Cortex of kidney (tissue), 1 donor: ENCODE data around the gene CEP95.
"Not testable (repeated sequence)": the region's sequence is repeated elsewhere in the genome, so short reads cannot be mapped to it uniquely, and the experiment has no call there.

Experiments
- DNase-seq: peaks from one replicate; lab custom pipeline; 2025; lab: John Stamatoyannopoulos, UW

CEP95 gene, protein sequence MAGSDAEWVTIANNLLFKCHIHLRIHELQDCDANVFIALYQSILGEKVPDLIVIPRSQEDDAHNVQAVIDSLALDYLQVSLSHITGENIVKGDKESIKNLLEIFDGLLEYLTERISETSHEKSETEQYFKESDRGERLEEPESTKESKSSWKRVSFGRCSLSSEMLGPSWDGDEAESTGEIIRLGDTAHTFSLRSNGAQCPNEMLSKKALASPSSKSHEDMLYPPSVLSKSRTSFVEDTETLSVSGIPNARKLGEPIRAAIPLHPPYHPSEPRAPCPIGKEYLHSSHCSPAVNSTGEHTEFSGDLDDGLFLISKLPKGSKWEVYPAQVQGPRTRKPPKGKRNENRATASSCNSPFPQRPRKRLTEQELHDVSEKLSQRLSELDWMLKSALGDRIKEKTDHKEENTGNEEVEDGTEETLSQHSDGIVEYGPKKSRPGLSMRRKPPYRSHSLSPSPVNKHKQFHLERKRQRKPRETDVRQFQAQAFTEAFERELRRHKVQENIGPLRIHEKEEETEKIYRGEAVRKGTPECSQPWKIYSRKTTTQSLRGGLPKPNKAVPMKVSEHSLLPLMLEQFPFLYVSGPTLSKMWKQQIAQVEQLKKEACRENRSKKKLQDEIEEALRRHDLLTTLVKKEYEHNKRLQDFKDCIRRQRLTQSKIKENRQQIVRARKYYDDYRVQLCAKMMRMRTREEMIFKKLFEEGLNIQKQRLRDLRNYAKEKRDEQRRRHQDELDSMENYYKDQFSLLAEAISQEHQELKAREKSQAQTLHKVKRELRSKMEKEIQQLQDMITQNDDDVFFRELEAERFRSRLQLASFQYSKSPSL

DNA sequence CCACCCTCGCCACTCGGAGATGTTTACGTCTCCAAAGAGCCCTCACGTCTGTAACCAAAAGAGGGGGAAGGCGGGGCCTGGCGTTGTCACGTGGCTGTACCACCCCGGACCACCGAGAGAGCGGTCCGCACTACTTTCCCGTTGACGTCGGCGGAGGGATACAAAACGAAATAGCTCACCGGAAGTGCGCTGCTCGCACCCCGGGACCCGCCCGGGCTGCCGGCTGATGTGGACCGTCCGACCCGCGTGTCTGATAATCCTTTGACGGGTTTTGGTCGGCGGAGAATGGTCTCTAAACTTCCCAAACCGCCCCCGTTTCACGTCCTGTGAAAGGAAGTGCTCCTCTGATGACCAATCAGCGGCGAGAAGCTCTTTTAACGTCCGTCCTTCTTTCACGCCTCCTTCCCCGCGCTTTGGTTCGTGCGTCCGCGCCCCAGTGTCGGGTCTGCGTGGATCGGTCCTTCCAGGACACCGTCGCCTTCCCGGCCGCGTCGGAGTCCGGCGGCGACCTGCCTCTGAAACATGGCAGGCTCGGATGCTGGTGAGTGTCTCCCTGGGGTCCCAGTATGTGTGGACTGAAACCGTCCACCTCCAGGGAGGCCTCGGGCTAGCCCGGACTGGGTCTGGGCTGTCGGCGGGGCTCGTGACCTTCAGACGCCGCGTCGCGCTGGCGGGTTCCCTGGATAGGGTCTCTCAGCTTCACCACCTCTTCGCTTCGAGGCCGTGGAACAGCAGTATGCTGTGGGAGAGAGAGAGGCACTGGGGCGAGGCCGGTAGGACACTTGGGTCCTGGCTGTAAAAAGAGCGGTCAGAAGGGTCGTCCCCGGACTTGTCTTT, at the start of gene CEP95:
Gene CEP95, plus strand, starts transcription at position 402 of the 837 bp plus-strand sequence. Its CDS starts 121 bp downstream, at position 523.
- DNase-seq = peak; percentile 62

GRCh38 chr17:64457156-64457555, 49.6 kb upstream of the CEP95 start:
- no peak for DNase-seq

DNA sequence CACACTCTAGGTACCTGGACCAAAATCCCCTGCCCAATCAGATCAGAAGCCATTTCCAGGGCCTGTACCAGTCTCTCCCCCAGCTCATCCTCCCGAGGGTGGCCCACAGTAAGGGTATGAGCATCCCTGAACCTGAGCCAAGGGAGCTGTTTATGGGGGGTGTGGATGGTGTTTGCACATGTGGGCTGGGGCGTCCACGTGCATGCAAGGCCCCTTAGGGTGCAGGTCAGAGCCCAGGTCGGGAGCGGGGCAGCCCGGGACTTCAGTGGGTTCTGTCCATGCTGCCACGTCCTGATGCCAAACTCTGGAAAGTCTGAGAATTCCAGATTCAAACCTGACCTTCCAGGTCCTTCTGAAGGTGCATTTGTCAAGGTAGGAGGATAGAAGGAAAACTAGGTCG, 48.0 kb upstream of the CEP95 start:
- DNase-seq = no peak

DNA sequence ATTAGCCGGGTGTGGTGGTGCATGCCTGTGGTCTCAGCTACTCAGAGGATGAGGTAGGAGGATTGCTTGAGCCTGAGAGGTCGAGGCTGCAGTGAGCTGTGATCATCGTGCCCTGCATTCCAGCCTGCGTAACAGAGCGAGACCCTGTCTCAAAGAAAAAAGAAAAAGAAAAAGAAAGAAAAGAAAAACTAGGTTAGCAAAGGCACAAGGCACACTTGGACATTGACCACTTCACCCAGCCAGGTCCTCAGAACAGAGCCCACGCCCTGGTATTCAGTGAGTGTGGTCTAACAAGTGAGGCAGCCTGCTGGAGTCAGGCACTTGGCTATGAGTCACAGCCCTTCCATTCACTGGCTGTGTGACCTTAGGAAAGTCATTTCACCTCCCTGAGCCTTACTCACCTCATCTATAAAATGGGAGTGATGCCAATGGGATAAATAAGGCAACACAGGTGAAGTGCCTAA, 47.5 kb upstream of the CEP95 start:
- no peak for DNase-seq

GRCh38 chr17:64459818-64460217, 47.0 kb upstream of the CEP95 start:
- DNase-seq = not testable (repeated sequence)

- no peak for DNase-seq
Observed at GRCh38 chr17:64460955-64461354, 45.8 kb upstream of the CEP95 start.

GRCh38 chr17:64461788-64462187, 45.0 kb upstream of the CEP95 start:
- DNase-seq = no peak

GRCh38 chr17:64466019-64466735, 40.6 kb upstream of the CEP95 start:
- no peak for DNase-seq

DNA sequence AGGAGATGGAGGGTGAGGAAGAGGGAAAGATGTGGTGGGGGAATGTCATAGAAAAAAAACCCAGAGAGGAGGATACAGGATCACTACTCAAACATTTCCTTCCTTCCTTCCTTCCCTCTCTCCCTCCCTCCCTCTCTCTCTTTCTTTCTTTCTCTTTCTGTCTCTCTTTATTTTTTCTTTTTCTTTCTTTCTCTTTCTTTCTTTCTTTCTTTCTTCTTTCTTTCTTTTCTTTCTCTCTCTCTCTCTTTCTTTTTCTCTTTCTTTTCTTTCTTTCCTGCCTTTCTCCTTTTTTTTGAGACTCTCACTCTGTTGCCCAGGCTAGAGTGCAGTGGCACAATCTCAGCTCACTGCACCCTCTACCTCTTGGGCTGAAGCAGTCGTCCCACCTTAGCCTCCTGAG, 39.9 kb upstream of the CEP95 start:
- DNase-seq = not testable (repeated sequence)

- DNase-seq = no peak
Observed at GRCh38 chr17:64470625-64471024, 36.2 kb upstream of the CEP95 start.

GRCh38 chr17:64471440-64471839, 35.3 kb upstream of the CEP95 start:
- DNase-seq = no peak

- DNase-seq = no peak
Observed at GRCh38 chr17:64472564-64472963, 34.2 kb upstream of the CEP95 start.

DNA sequence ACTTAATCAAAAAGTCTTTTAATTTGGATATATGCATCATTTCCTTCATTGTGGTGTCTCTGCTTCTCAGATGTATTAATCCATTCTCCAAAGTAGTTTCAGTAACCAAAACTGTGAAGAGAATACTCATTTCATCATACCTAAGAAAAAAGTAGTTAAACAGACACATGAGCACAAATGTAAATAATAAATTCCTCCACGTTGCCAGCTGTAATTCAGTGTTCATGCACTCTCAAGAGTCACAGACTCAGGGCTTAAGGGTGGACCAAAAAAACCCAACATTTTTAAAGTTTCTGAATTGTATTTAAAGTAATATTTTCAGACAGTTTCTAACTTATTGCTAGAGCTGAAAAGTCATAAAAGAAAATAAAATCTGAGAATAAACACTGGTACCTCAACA, 28.9 kb upstream of the CEP95 start:
- no peak for DNase-seq

DNA sequence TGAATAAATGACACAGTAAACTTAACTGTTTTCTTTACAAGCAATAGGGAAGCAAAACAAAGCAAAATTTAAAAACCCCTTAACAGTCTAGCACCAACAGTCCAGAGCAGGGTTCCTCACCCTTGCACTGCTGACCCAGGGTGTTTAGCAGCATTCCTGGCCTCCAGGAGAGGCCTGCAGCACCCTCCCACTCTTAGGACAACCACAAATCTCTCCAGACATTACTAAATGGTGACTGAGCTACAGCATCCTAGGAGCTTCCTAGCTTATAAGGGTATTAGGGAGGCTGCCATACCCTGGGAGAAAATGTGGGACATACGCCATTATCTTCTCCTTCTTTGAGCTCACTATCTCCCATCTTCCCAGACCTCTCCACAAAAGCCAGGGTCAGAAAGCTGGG, 25.8 kb upstream of the CEP95 start:
- no peak for DNase-seq

DNA sequence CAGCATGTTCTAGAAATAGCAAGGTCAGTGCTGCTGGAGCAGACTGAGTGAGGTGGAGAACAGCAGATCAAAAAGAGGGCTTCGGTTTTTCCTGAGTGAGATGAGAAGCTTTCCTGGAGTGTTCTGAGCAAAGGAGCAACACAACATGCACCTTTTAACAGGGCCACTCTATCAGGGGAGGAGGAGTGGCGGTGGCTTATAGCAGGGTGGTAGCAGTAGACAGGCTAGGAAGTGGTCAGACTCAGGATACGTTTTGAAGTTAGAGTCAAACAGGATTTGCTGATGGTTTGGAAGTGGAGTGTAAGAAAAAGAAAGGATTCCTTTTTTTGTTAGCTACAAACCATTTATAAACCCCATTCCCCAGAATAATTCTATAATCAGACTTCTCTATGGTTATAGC, 22.4 kb upstream of the CEP95 start:
- no peak for DNase-seq

- no peak for DNase-seq
Observed at GRCh38 chr17:64488301-64488700, 18.5 kb upstream of the CEP95 start.

- no peak for DNase-seq
Observed at GRCh38 chr17:64491034-64491860, 15.5 kb upstream of the CEP95 start.

DNA sequence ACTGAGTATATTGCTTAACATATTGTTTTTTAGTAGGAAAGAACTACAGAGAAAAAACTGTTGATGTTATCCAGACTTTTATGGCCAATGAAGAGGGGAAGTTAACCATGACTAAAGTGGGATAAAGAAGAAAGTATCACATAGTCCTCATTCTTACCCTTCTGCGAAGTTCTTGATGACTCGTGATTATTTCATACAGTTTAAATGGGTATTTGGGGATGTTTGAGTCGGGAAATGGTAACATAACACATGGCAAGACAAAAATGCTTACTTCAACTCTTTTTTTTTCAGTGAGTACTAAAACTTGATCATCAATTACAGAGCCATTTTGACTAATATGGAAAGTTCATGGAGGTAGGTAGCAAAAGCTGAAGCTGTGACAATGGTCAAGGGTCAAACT, 14.8 kb upstream of the CEP95 start:
- no peak for DNase-seq

GRCh38 chr17:64492481-64493109, 14.2 kb upstream of the CEP95 start:
- DNase-seq = no peak

- DNase-seq = no peak
Observed at GRCh38 chr17:64494121-64494520, 12.7 kb upstream of the CEP95 start.
